SH-SY5Y (cell line): ENCODE results near the gene SELENON.

Experiments used
- GATA2 ChIP-seq: IDR thresholded peaks from 2 replicates; pipeline ENCODE4 v1.6.1; 2011; ENCODE audit warnings: mild to moderate bottlenecking, low read depth, low read length
- GATA3 ChIP-seq: IDR thresholded peaks from 2 replicates; pipeline ENCODE4 v1.6.1; 2011; ENCODE audit warnings: low read depth, mild to moderate bottlenecking, low read length, moderate library complexity

DNA sequence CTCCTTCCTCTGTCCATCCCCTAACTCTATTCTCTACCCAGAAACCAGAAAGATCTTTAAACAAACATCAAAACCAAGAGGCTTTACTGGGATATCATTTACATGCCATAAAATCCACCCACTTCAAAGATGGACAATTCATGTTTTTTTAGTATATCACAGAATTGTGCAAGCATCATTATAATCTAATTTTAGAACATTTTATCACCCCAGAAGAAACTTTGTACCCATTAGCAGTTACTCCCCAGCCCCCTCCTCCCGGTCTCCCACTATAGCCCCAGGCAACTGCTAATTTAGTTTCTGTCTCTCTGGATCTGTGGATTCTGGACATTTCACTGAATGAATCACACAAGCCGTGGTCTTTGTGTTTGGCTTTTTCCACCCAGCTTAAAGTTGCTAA, 4.8 kb upstream of the SELENON start:
- no peak for TF ChIP-seq GATA3
- no peak for TF ChIP-seq GATA2
